ENCODE results near the gene ALDH1A2.
"Not testable (repeated sequence)": the region's sequence is repeated elsewhere in the genome, so short reads cannot be mapped to it uniquely, and the experiment has no call there.

ALDH1A2 gene

GRCh38 chr15:58039079-58040035, 26.2 kb downstream of the ALDH1A2 start:
- no peak for DNase-seq

GRCh38 chr15:58038426-58039078, 27.0 kb downstream of the ALDH1A2 start:
- peak; percentile 46 for DNase-seq

- DNase-seq, result no peak
Measured at GRCh38 chr15:58037723-58038301, 27.7 kb downstream of the ALDH1A2 start.

- no peak for DNase-seq
Measured at GRCh38 chr15:58036579-58036978, 28.9 kb downstream of the ALDH1A2 start.

- DNase-seq, result not testable (repeated sequence)
Measured at GRCh38 chr15:58028392-58028791, 37.1 kb downstream of the ALDH1A2 start.

- no peak for DNase-seq
Measured at GRCh38 chr15:58026552-58026951, 39.0 kb downstream of the ALDH1A2 start.

GRCh38 chr15:58026051-58026450, 39.5 kb downstream of the ALDH1A2 start:
- no peak for DNase-seq

GRCh38 chr15:58021332-58022230, 43.9 kb downstream of the ALDH1A2 start:
- DNase-seq, result no peak

GRCh38 chr15:58019503-58020376, 45.8 kb downstream of the ALDH1A2 start:
- no peak for DNase-seq

GRCh38 chr15:58017869-58018268, 47.6 kb downstream of the ALDH1A2 start:
- DNase-seq, result no peak

- DNase-seq, result no peak
Measured at GRCh38 chr15:58016581-58017175, 48.8 kb downstream of the ALDH1A2 start.

- no peak for DNase-seq
Measured at GRCh38 chr15:58015565-58015964, 49.9 kb downstream of the ALDH1A2 start.

GRCh38 chr15:58014470-58014869, 51.0 kb downstream of the ALDH1A2 start:
- DNase-seq, result no peak

- no peak for DNase-seq
Measured at GRCh38 chr15:58014040-58014439, 51.5 kb downstream of the ALDH1A2 start.

- DNase-seq, result no peak
Measured at GRCh38 chr15:58010983-58011382, 54.5 kb downstream of the ALDH1A2 start.

- no peak for DNase-seq
Measured at GRCh38 chr15:58003810-58004209, 61.7 kb downstream of the ALDH1A2 start.

GRCh38 chr15:58002338-58003126, 63.0 kb downstream of the ALDH1A2 start:
- DNase-seq, result no peak

GRCh38 chr15:57999699-58000098, 65.8 kb downstream of the ALDH1A2 start:
- DNase-seq, result not testable (repeated sequence)

GRCh38 chr15:57996561-57996960, 69.0 kb downstream of the ALDH1A2 start:
- DNase-seq, result no peak
